C4-2B (cell line): ENCODE data around the gene MTFR1L.

Experiments
- CTCF ChIP-seq: fragments of 450-650 bp; conservative IDR thresholded peaks from 2 replicates; pipeline ENCODE4 v1.5.1; 2017; ENCODE audit warnings: mild to moderate bottlenecking
- ZFX ChIP-seq: fragments of 450-650 bp; IDR thresholded peaks from 2 replicates; pipeline ENCODE4 v1.6.1; 2017

- TF ChIP-seq CTCF (no peak), ZFX (no peak)
These were observed 47.6 kb upstream of the MTFR1L start for GRCh38 chr1:25772164-25772563.
